ENCODE results near the gene HDDC3. TPM values are rescaled to one million over a fixed set of nuclear protein-coding genes. Genes with fewer than 3 reads are reported as not detected.

HDDC3 gene
- total RNA-seq, 6 experiments from 2014 or later = 11.2 to 15.7 (median 13.5) TPM

DNA sequence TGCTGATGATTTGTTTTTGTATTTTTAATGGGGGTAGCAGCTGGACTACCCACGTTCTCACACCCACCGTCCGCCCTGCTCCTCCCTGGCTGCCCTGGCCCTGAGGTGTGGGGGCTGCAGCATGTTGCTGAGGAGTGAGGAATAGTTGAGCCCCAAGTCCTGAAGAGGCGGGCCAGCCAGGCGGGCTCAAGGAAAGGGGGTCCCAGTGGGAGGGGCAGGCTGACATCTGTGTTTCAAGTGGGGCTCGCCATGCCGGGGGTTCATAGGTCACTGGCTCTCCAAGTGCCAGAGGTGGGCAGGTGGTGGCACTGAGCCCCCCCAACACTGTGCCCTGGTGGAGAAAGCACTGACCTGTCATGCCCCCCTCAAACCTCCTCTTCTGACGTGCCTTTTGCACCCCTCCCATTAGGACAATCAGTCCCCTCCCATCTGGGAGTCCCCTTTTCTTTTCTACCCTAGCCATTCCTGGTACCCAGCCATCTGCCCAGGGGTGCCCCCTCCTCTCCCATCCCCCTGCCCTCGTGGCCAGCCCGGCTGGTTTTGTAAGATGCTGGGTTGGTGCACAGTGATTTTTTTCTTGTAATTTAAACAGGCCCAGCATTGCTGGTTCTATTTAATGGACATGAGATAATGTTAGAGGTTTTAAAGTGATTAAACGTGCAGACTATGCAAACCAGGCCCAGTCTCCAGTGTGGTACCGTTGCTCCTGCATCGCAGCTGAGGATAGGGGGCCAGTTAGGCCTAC lies 49.4 kb downstream of the HDDC3 start:
- DNase-seq = no peak
- Mint-ChIP-seq H3K36me3 (ENCODE audit: low read depth) (no peaks in the 10 kb centered on the region), H3K4me1 (ENCODE audit: low read depth) (peaks cover 10% of the 10 kb centered on the region; the same call in 1 of the 2 replicates), H3K27ac (0 out of 2 replicates have a peak overlapping the region, but pooled peaks have one; percentile 9), H3K4me3 (no peak overlapping the region), H3K9me3 (no peaks in the 10 kb centered on the region), H3K27me3 (ENCODE audit: insufficient read depth) (no peaks in the 10 kb centered on the region; the same call in none of the 2 replicates)
- no peak for TF ChIP-seq CTCF (IDR thresholded peaks at IDR 0.05)

DNA sequence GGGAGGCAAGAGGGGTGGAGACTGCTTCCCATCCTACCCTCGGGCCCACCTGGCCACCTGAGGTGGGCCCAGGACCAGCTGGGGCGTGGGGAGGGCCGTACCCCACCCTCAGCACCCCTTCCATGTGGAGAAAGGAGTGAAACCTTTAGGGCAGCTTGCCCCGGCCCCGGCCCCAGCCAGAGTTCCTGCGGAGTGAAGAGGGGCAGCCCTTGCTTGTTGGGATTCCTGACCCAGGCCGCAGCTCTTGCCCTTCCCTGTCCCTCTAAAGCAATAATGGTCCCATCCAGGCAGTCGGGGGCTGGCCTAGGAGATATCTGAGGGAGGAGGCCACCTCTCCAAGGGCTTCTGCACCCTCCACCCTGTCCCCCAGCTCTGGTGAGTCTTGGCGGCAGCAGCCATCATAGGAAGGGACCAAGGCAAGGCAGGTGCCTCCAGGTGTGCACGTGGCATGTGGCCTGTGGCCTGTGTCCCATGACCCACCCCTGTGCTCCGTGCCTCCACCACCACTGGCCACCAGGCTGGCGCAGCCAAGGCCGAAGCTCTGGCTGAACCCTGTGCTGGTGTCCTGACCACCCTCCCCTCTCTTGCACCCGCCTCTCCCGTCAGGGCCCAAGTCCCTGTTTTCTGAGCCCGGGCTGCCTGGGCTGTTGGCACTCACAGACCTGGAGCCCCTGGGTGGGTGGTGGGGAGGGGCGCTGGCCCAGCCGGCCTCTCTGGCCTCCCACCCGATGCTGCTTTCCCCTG lies 50.2 kb downstream of the HDDC3 start:
- DNase-seq = no peak
- no peaks in the 10 kb centered on the region for H3K9me3 Mint-ChIP-seq
- no peak for TF ChIP-seq CTCF (IDR thresholded peaks at IDR 0.05)

DNA sequence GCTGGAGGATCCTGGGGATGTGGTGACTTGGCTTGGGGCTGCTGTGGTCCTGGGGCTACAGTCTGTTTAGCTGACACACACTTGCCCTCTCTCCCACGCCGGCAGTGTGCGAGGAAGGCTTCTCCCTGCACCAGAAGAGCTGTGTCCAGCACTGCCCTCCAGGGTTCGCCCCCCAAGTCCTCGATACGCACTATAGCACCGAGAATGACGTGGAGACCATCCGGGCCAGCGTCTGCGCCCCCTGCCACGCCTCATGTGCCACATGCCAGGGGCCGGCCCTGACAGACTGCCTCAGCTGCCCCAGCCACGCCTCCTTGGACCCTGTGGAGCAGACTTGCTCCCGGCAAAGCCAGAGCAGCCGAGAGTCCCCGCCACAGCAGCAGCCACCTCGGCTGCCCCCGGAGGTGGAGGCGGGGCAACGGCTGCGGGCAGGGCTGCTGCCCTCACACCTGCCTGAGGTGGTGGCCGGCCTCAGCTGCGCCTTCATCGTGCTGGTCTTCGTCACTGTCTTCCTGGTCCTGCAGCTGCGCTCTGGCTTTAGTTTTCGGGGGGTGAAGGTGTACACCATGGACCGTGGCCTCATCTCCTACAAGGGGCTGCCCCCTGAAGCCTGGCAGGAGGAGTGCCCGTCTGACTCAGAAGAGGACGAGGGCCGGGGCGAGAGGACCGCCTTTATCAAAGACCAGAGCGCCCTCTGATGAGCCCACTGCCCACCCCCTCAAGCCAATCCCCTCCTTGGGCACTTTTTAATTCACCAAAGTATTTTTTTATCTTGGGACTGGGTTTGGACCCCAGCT lies 51.0 kb downstream of the HDDC3 start:
- Mint-ChIP-seq H3K4me3 (no peak overlapping the region), H3K27me3 (ENCODE audit: insufficient read depth) (no peaks in the 10 kb centered on the region; the same call in none of the 2 replicates), H3K36me3 (ENCODE audit: low read depth) (no peaks in the 10 kb centered on the region), H3K27ac (no peak overlapping the region), H3K4me1 (ENCODE audit: low read depth) (peaks cover 9% of the 10 kb centered on the region; the same call in 1 of the 2 replicates), H3K9me3 (no peaks in the 10 kb centered on the region)
- TF ChIP-seq CTCF (IDR thresholded peaks at IDR 0.05) = no peak
- DNase-seq = no peak

More for the DNA sequence above, 50.2 kb downstream of the HDDC3 start:
- Mint-ChIP-seq H3K36me3 (ENCODE audit: low read depth) (no peaks in the 10 kb centered on the region), H3K4me3 (no peak overlapping the region), H3K4me1 (ENCODE audit: low read depth) (peaks cover 10% of the 10 kb centered on the region; the same call in 1 of the 2 replicates), H3K27ac (no peak overlapping the region), H3K27me3 (ENCODE audit: insufficient read depth) (no peaks in the 10 kb centered on the region; the same call in none of the 2 replicates)

DNA sequence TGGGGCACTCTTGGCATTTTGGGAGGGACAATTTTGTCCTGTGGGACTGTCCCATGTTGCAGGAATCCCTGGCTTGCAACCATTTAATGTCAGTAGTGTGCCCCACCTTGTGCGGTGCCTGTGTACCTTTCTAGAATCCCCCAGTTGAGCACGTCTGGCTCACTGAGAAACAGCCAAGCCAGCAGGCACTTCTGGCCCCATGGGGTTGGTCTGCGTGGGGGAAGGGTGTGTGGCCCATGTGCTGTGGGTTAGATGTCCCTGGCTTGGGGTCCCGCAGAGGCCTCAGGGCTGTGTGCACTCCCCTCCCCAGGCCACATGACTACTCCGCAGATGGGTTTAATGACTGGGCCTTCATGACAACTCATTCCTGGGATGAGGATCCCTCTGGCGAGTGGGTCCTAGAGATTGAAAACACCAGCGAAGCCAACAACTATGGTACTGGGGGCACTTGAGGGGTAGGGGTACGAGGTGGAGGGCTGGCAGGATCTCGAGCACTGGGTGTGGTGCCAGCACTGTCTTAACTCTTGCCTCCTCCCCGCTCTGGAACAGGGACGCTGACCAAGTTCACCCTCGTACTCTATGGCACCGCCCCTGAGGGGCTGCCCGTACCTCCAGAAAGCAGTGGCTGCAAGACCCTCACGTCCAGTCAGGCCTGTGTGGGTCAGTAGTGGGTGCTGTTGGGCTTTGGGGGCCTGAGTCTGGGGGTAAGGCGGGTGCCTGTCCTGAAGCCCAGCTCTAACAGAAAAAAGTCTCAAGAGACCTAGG lies 51.8 kb downstream of the HDDC3 start:
- H3K9me3 Mint-ChIP-seq = no peaks in the 10 kb centered on the region
- H3K4me3 Mint-ChIP-seq = no peak overlapping the region
- no peaks in the 10 kb centered on the region; the same call in none of the 2 replicates for H3K27me3 Mint-ChIP-seq (ENCODE audit: insufficient read depth)
- DNase-seq = no peak
- no peak for TF ChIP-seq CTCF (IDR thresholded peaks at IDR 0.05)
- no peaks in the 10 kb centered on the region for H3K36me3 Mint-ChIP-seq (ENCODE audit: low read depth)
- H3K4me1 Mint-ChIP-seq (ENCODE audit: low read depth) = peaks cover under 1% of the 10 kb centered on the region; the same call in 1 of the 2 replicates
- H3K27ac Mint-ChIP-seq = no peak overlapping the region

Other genes with a start within 250 kb of the HDDC3 start
- gene BLM, start 215.2 kb downstream of the HDDC3 start, total RNA-seq (2021; fragmentation: NEBNext Ultra II Directional; extraction: Animal tissue kit (Norgen Biotek cat#: 25700)) = 1 to 10 TPM; 2.8 to 7.7 (median 6.1) TPM
- 10 to 100 TPM; 68.9 to 79.4 (median 74.6) TPM for gene FURIN, start 64.0 kb downstream of the HDDC3 start, total RNA-seq (2021; fragmentation: NEBNext Ultra II Directional; extraction: Animal tissue kit (Norgen Biotek cat#: 25700))
- 1 to 10 TPM in 4 of 6 experiments, under 1 TPM in 2; 0.41 to 1.4 (median 1.1) TPM for gene FES, start 48.0 kb downstream of the HDDC3 start, total RNA-seq (2021; fragmentation: NEBNext Ultra II Directional; extraction: Animal tissue kit (Norgen Biotek cat#: 25700))
- 10 to 100 TPM; 15.8 to 26.9 (median 23.4) TPM for gene MAN2A2, start 29.2 kb downstream of the HDDC3 start, total RNA-seq (2021; fragmentation: NEBNext Ultra II Directional; extraction: Animal tissue kit (Norgen Biotek cat#: 25700))
- gene UNC45A, start 2.7 kb upstream of the HDDC3 start, total RNA-seq (2021; fragmentation: NEBNext Ultra II Directional; extraction: Animal tissue kit (Norgen Biotek cat#: 25700)) = 10 to 100 TPM; 65.3 to 77.5 (median 72.1) TPM
- gene RCCD1, start 22.3 kb upstream of the HDDC3 start, total RNA-seq (2021; fragmentation: NEBNext Ultra II Directional; extraction: Animal tissue kit (Norgen Biotek cat#: 25700)) = 10 to 100 TPM; 13.7 to 16.4 (median 14.2) TPM
- gene PRC1, start 62.0 kb upstream of the HDDC3 start, total RNA-seq (2021; fragmentation: NEBNext Ultra II Directional; extraction: Animal tissue kit (Norgen Biotek cat#: 25700)) = 100 to 1,000 TPM in 5 of 6 experiments, 10 to 100 TPM in 1; 85.5 to 210 (median 189) TPM
- 10 to 100 TPM; 12.7 to 18.8 (median 16.2) TPM for gene VPS33B, start 90.0 kb upstream of the HDDC3 start, total RNA-seq (2021; fragmentation: NEBNext Ultra II Directional; extraction: Animal tissue kit (Norgen Biotek cat#: 25700))
- not detected for gene SV2B, start 167.7 kb upstream of the HDDC3 start, total RNA-seq (2021; fragmentation: NEBNext Ultra II Directional; extraction: Animal tissue kit (Norgen Biotek cat#: 25700))